HepG2 (cell line): ENCODE results near the gene TFB1M. TPM values are rescaled to one million over a fixed set of nuclear protein-coding genes. Genes with fewer than 3 reads are reported as not detected.
"Not testable (repeated sequence)": the region's sequence is repeated elsewhere in the genome, so short reads cannot be mapped to it uniquely, and the experiment has no call there.

Experiments
- ATAC-seq: fragments of 200-7000 bp; cut with Tn5 transposase; 3 replicates; pipeline ENCODE4 v1.9.1; 2020; ENCODE audit warnings: mild to moderate bottlenecking, moderate library complexity
- BruUV-seq: library from RNA; stranded (reverse); fragments of 400-500 nt; replicated peaks from 2 replicates; lab custom pipeline; 2021; lab: Mats Ljungman, UMichigan
- CTCF ChIA-PET: fragments of 300-600 bp; formaldehyde crosslinking; extraction: SDS; loops from one replicate; lab custom pipeline; 2021; ENCODE audit warnings: low total read pairs, inconsistent platforms, low intra/inter-chr PET ratio; lab: Yijun Ruan, JAX
- POLR2A ChIA-PET: fragments of 350-600 bp; sonication (Branson Sonifier 250); formaldehyde crosslinking; loops from one replicate; lab custom pipeline; 2020; ENCODE audit warnings: antibody characterized with exemption, inconsistent platforms; lab: Yijun Ruan, JAX
- DNase-seq: peaks from one replicate; pipeline ENCODE4 v3.0.0-alpha.2; 2015; ENCODE audit warnings: low spot score
- FAIRE-seq: peaks from 3 replicates; lab custom pipeline; 2011; peaks lifted over from hg19 to GRCh38; lab: Jason Lieb, UNC
- H2AFZ ChIP-seq: one replicate; pipeline ENCODE4 v1.6.1; 2011; ENCODE audit warnings: low read length, inconsistent platforms
- H3K27ac ChIP-seq: fragments of 300-600 bp; 3 replicates; pipeline ENCODE4 v1.8.0; 2011; ENCODE audit warnings: mixed run types, mild to moderate bottlenecking, mixed read lengths, low read length, inconsistent platforms; ENCODE audit not compliant: insufficient read depth; ENCODE audit errors: extremely low read length
- H3K27me3 ChIP-seq, 2 experiments: fragments of 200-600 bp in 1 of 2; 2 replicates in 1 of 2; 3 replicates in 1 of 2; pipeline versions ENCODE4 v1.6.0 to v1.8.0; 2011; ENCODE audit warnings: low read length in 2 of 2, mild to moderate bottlenecking in 2 of 2, moderate library complexity in 2 of 2, inconsistent platforms in 1 of 2; ENCODE audit not compliant: insufficient read depth in 2 of 2, control insufficient read depth in 1 of 2
- H3K36me3 ChIP-seq, 2 experiments: fragments of 200-600 bp in 1 of 2; replicated peaks in 1 of 2; 2 replicates in 1 of 2; 3 replicates in 1 of 2; pipeline versions ENCODE4 v1.5.1 to v1.8.0; 2011; ENCODE audit warnings: low read length in 2 of 2, inconsistent platforms in 1 of 2; ENCODE audit not compliant: insufficient read depth in 2 of 2, control insufficient read depth in 1 of 2
- H3K4me1 ChIP-seq: 2 replicates; pipeline ENCODE4 v1.5.1; 2012; ENCODE audit warnings: low read length, inconsistent platforms; ENCODE audit not compliant: insufficient read depth
- H3K4me2 ChIP-seq: 2 replicates; pipeline ENCODE4 v1.6.0; 2011; ENCODE audit warnings: low read depth, low read length, inconsistent platforms
- H3K4me3 ChIP-seq, 3 experiments: fragments of 200-600 bp in 1 of 3; sonication (generic), shearing (Covaris generic) in 1 of 3; replicated peaks in 1 of 3; 2 replicates each; pipeline ENCODE4 v1.5.1; 2011 to 2016; ENCODE audit warnings: low read length in 3 of 3, inconsistent platforms in 2 of 3, low read depth in 2 of 3, mild to moderate bottlenecking in 2 of 3, control low read depth in 1 of 3, mixed read lengths in 1 of 3; ENCODE audit not compliant: insufficient read depth in 1 of 3
- H3K79me2 ChIP-seq: one replicate; pipeline ENCODE4 v1.6.1; 2011; ENCODE audit warnings: low read length, inconsistent platforms; ENCODE audit not compliant: insufficient read depth
- H3K9ac ChIP-seq: 2 replicates; pipeline ENCODE4 v1.6.0; 2011; ENCODE audit warnings: mild to moderate bottlenecking, low read depth, low read length, inconsistent platforms; ENCODE audit not compliant: insufficient read depth
- H3K9me3 ChIP-seq: 2 replicates; pipeline ENCODE4 v1.5.1; 2012; ENCODE audit warnings: mild to moderate bottlenecking, low read length
- H4K20me1 ChIP-seq: 2 replicates; pipeline ENCODE4 v1.6.0; 2011; ENCODE audit warnings: inconsistent platforms, mild to moderate bottlenecking, low read length, moderate library complexity; ENCODE audit not compliant: insufficient read depth
- MAFF ChIP-seq: IDR thresholded peaks from 2 replicates; pipeline ENCODE4 v1.6.1; 2011; ENCODE audit warnings: low read depth, low read length, improper control_type of control experiment
- MAFK ChIP-seq, 2 experiments: IDR thresholded peaks in 1 of 2; conservative IDR thresholded peaks in 1 of 2; 2 replicates each; pipeline ENCODE4 v1.6.1; 2011; ENCODE audit warnings: improper control_type of control experiment in 2 of 2, low read length in 2 of 2
- NFYC ChIP-seq: IDR thresholded peaks from 2 replicates; pipeline ENCODE4 v1.6.1; 2016; ENCODE audit warnings: missing genetic modification reagents, missing compliant biosample characterization
- REPIN1 ChIP-seq: sonication (generic); formaldehyde crosslinking; IDR thresholded peaks from 2 replicates; pipeline ENCODE4 v1.8.0; 2022; ENCODE audit warnings: missing genetic modification reagents, low read depth, mild to moderate bottlenecking, borderline replicate concordance
- SAFB2 ChIP-seq: sonication (generic); formaldehyde crosslinking; IDR thresholded peaks from 2 replicates; pipeline ENCODE4 v1.5.1; 2020; ENCODE audit warnings: missing genetic modification reagents, low read depth, mild to moderate bottlenecking, borderline replicate concordance
- ZBTB38 ChIP-seq: sonication (generic); formaldehyde crosslinking; IDR thresholded peaks from 2 replicates; pipeline ENCODE4 v1.5.1; 2020; ENCODE audit warnings: mild to moderate bottlenecking, missing genetic modification reagents
- ZC3H4 ChIP-seq: sonication (generic); formaldehyde crosslinking; IDR thresholded peaks from 2 replicates; pipeline ENCODE4 v1.4.0; 2020; ENCODE audit warnings: missing genetic modification reagents, borderline replicate concordance
- WGBS: methylation state at CpG from one replicate; pipeline ENCODE4 v1.1.6; 2017; ENCODE audit warnings: low lambda C conversion rate; 5-methylcytosine and 5-hydroxymethylcytosine counted together
- in situ Hi-C: cut with HindIII; loops from 2 replicates; pipeline ENCODE4 v1.10.0; 2017; ENCODE audit warnings: low pct_unique_long_range_greater_than_20kb; ENCODE audit not compliant: extremely low pct_ligation_motif_present
- intact Hi-C: fragments of 100-400 bp; cut with micrococcal nuclease; formaldehyde crosslinking; loops from one replicate; pipeline ENCODE4 v1.10.0; 2022; ENCODE audit not compliant: unreplicated experiment
- polyA plus RNA-seq, 8 experiments: library from polyadenylated mRNA; depleted of rRNA in 3 of 8; stranded (reverse) in 7 of 8; unstranded in 1 of 8; fragments of >200 nt; fragmentation: Illumina TruSeq in 4 of 8; extraction: Trizol in 4 of 8; gene quantifications; 2 replicates each; pipeline versions ENCODE4 v1.2.1 to v1.2.3, GENCODE V29; 2011 to 2016; ENCODE audit warnings: low read depth in 4 of 8, missing spikeins in 1 of 8, mixed read lengths in 1 of 8; ENCODE audit not compliant: insufficient read depth in 1 of 8
- total RNA-seq, 5 experiments: library from RNA; depleted of rRNA; stranded (reverse); fragments of >200 nt; fragmentation: Illumina TruSeq; extraction: Trizol; gene quantifications; 2 replicates each; pipeline ENCODE4 v1.2.3, GENCODE V29; 2016; ENCODE audit warnings: low read depth in 1 of 5
- TF ChIP-seq, protein P1 (sequence below): sonication (generic); formaldehyde crosslinking; IDR thresholded peaks from 2 replicates; pipeline ENCODE4 v1.5.0; 2020; ENCODE audit warnings: mild to moderate bottlenecking, missing genetic modification reagents
- TF ChIP-seq, protein P2 (sequence below): IDR thresholded peaks from 2 replicates; pipeline ENCODE4 v1.6.1; 2018; ENCODE audit warnings: missing genetic modification reagents, mild to moderate bottlenecking, missing compliant biosample characterization

The TFB1M gene
- total and polyA plus RNA-seq, 2 of the 13 experiments (the other 11 are each of a cell fraction or from before 2014, with no cell fraction given): 91.4 to 122 TPM

DNA sequence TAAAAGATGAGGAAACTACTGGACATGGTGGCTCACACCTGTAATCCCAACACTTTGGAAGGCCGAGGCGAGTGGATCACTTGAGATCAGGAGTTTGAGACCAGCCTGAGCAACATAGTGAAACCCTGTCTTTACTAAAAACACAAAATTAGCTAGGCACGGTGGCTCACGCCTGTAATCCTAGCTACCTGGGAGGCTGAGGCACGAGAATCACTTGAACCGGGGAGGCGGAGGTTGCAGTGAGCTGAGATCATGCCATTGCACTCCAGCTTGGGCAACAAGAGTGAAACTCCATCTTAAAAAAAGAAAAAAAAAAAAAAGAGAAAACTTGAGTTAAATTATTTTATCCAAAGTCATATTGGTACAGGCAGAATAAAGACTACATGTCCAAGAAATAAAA is 1.3 kb downstream of the TFB1M start:
- BruUV-seq, DNase-seq, H2AFZ ChIP-seq: not testable (repeated sequence)
- Histone ChIP-seq H3K4me1 (peaks cover 72% of the 10 kb centered on the region), H3K4me2 (peak overlapping the region; percentile 82), H3K79me2 (peaks cover 60% of the 10 kb centered on the region), H3K36me3 (peaks cover 12 to 41% of the 10 kb centered on the region in 2 experiments), H3K9ac (peak overlapping the region; percentile 94)
- TF ChIP-seq NFYC (CRISPR knock-in tag) (0 out of 2 replicates have a peak, but pooled peaks have one; percentile 1), ZBTB38 (CRISPR knock-in tag) (0 out of 2 replicates have a peak, but pooled peaks have one; percentile 32), ZC3H4 (CRISPR knock-in tag) (peak; percentile 77; the same call in 1 of the 2 replicates)
- TF ChIP-seq, protein P1, sequence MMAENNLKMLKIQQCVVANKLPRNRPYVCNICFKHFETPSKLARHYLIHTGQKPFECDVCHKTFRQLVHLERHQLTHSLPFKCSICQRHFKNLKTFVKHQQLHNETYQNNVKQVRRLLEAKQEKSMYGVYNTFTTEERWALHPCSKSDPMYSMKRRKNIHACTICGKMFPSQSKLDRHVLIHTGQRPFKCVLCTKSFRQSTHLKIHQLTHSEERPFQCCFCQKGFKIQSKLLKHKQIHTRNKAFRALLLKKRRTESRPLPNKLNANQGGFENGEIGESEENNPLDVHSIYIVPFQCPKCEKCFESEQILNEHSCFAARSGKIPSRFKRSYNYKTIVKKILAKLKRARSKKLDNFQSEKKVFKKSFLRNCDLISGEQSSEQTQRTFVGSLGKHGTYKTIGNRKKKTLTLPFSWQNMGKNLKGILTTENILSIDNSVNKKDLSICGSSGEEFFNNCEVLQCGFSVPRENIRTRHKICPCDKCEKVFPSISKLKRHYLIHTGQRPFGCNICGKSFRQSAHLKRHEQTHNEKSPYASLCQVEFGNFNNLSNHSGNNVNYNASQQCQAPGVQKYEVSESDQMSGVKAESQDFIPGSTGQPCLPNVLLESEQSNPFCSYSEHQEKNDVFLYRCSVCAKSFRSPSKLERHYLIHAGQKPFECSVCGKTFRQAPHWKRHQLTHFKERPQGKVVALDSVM (CRISPR knock-in tag): peak; percentile 65
- TF ChIP-seq, all 625 proteins: peak for 4; not testable (repeated sequence) for 621
- H3K4me3 ChIP-seq: peak overlapping the region; percentile 74 to 97 (median 93)
- peak overlapping the region; percentile 92 for H3K27ac ChIP-seq
- in situ Hi-C loops, H3K9me3 ChIP-seq, H3K27me3 ChIP-seq, FAIRE-seq, CTCF ChIA-PET, intact Hi-C loops, H4K20me1 ChIP-seq, ATAC-seq: not testable (repeated sequence)
- POLR2A ChIA-PET: interaction anchor here (0.8 to 6.8 kb wide), 6 partner anchors 9 to 179 kb away, joined by 3 to 155 read pairs (median 3); no protein-coding TSS in a partner anchor
- 83% methylated on average over 7 of the region's 7 CpGs for WGBS

DNA sequence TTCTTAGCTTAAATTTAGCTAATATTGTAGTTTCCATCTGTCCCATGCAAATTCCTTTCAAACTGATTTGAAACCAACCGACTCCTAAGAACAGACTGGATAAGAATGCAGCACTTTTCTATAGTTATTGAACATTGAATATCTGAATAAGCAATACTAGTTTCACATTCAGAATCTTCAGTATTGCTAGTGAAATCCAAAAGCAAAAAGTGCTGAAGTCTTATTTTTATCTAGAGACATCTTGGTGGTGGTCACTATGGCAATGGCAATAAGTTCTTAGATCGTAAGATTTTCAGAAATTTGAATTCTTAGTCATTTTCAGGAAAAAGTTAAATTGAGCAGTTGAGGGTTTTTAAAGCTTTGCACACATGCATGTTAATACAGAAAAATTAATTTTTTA is 2.7 kb downstream of the TFB1M start:
- Histone ChIP-seq H4K20me1 (no peaks in the 10 kb centered on the region), H3K9me3 (no peaks in the 10 kb centered on the region), H3K27me3 (no peaks in the 10 kb centered on the region; a peak in 1 of 5 replicates), H3K36me3 (peaks cover 18 to 54% of the 10 kb centered on the region in 2 experiments), H3K27ac (no peak overlapping the region), H3K4me1 (peaks cover 80% of the 10 kb centered on the region), H3K4me2 (peak overlapping the region; percentile 82), H3K9ac (no peak overlapping the region), H3K79me2 (peaks cover 71% of the 10 kb centered on the region), H3K4me3 (peak overlapping the region in 1 of 3 experiments; percentile 8; a peak in 1 of 6 replicates), H2AFZ (no peak overlapping the region)
- no TSS peak for BruUV-seq
- FAIRE-seq (no peak), ATAC-seq (no peak), DNase-seq (no peak)
- ChIA-PET CTCF (no interaction called here), POLR2A (interaction anchor here (1.2 kb wide), 1 partner anchor 89 kb away, joined by 3 read pairs; no protein-coding TSS in a partner anchor)
- in situ Hi-C loops (no loop called here), intact Hi-C loops (no loop called here)
- TF ChIP-seq MAFF (peak; percentile 13; the same call in 1 of the 2 replicates), SAFB2 (CRISPR knock-in tag) (no peak), MAFK (conservative IDR thresholded peaks at IDR 0.05 in 1 of 2, IDR thresholded peaks at IDR 0.05 in 1 of 2; ENCODE audit: low read length in 2 of 2) (peak in 1 of 2 experiments; percentile 33; a peak in 2 of 4 replicates), REPIN1 (CRISPR knock-in tag) (no peak)
- TF ChIP-seq, protein P2, sequence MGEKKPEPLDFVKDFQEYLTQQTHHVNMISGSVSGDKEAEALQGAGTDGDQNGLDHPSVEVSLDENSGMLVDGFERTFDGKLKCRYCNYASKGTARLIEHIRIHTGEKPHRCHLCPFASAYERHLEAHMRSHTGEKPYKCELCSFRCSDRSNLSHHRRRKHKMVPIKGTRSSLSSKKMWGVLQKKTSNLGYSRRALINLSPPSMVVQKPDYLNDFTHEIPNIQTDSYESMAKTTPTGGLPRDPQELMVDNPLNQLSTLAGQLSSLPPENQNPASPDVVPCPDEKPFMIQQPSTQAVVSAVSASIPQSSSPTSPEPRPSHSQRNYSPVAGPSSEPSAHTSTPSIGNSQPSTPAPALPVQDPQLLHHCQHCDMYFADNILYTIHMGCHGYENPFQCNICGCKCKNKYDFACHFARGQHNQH (CRISPR knock-in tag): no peak
- 95% methylated on average over 2 of the region's 2 CpGs for WGBS
